Epidermal melanocyte (primary cell): ENCODE data around the gene NUBPL.

Experiments
- DNase-seq: peaks from one replicate; pipeline ENCODE4 v3.0.0; 2011; ENCODE audit warnings: low spot score; ENCODE audit not compliant: insufficient read length

NUBPL gene

GRCh38 chr14:31909977-31910376 is 348.8 kb downstream of the NUBPL start:
- no peak for DNase-seq
